HG03064 (cell line): ENCODE measurements around the gene RNF32.
"Not testable (repeated sequence)": the region's sequence is repeated elsewhere in the genome, so short reads cannot be mapped to it uniquely, and the experiment has no call there.

Experiments used
- ATAC-seq: cut with Tn5 transposase; IDR thresholded peaks from one replicate; pipeline ENCODE4 v1.9.1; 2021; ENCODE audit warnings: low read depth; ENCODE audit not compliant: unreplicated experiment

Gene RNF32

DNA sequence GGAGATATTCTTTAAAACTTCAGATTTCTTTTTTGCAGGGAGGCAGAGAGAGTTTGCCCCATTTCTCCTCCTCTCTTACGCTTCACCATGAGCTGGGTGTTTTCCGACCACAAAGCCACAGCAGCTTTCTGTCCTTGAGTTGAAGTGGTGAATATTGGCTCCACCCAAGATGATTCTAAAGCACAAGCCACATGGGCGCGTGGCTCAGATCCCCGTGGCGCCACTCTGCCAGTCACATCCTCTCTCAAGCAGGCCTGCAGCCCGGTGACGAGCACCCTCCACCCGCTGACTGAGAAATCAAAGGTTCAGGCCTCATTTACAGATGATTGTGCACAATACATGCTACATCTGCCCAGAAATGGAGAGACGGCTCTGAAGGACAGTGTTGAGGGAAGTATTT lies 27.6 kb upstream of the RNF32 start:
- no peak for ATAC-seq

DNA sequence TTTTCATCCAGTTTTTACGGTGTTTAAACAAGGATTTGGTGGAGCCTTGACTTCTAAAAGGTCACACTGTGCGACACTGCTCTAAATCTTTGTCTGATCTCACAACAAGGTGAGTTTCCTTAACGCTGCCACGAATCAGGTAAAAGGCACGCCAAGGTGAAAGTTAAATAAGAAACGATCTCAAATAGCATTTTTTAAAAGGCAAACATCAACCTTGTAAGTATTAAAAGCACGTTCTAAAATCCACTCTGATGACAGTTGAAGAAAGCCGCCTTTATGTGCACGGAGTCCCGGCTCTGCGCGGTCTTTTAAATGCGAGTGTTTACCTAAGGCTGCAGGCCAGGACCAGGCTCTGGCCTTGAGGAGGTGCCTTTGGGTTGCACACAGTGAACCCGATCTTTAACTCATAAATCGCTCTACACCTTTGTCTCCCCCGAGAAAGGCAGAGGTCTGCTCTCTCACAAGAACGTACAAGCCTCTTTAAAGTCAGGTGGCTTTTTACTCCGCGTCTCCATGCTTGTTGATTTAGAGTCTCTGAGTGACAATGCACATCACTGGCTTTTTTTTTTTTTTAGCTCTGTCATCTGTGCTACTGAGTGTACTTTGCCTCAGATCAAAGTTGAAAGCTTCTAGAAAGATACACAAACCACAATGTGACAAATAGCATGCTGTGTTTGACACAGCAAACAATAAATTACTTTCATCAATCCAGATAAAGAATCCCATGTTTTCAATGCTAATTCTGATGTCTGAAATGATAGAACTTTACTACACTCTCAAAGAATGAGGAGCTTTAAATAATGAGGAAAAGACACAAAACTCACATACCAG lies 25.9 kb upstream of the RNF32 start:
- no peak for ATAC-seq

DNA sequence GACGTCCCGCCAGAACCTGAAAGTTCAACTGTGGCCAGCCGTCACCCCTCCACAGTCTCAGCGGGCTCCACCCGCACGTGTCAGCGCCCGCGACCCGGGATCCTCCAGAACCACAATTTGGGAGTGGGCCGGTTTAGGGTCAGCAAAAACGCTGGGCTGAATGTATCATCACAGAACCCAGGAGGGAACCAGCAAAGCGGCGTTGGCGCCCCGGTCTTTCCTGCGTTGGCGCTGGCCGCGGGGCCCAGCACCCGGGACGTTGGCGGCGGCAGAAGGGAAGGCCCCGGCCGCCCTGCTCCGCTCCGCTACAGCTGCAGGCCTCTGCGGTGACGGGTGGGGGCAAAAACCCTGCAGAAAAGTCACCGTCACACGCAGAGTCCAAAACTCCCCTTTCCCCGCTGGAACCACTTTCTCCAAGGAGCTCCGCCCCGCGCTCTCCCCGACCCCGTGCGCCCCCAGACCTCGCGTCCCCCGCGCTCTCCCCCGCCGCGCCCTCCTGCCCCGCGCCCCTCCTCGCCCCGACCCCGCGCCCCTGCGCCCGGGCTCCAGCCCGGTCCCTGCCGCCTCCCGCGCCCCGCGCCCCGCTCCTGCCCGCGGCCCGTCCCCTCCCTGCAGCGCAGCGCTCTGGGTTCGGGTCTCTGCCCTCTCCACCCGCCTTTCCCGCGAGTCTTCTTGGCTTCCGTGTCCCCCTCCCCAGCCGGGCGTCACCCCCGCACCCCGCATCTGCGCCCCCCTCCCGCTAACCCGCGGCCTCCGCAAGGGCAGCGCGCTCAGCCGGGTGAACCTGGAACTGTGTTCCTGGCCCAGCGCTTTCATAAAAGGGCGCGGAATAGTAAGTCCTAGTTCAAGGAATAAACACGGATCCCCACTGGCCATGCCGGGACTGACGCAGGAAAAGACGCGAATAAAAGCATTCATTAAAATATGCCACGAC lies 24.0 kb upstream of the RNF32 start:
- no peak for ATAC-seq

DNA sequence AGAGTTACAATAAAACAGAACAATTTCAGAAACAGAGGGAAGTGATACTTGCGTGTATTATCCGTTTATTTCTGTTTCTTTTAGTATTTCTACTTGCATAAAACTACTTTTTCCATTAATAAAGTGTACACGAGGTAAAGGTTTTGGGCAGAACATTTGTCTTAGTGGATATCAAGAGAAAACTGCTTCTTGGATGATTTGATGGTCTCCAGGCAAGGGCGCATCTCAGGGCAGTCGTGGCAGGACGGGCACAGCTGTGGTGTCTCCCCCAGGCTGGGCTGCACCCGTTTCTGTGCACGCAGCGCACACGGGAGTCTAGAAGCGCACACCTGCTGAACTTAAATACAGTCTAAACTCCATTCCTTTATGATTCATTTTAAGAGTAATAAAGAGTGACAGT lies 23.4 kb upstream of the RNF32 start:
- ATAC-seq: no peak

DNA sequence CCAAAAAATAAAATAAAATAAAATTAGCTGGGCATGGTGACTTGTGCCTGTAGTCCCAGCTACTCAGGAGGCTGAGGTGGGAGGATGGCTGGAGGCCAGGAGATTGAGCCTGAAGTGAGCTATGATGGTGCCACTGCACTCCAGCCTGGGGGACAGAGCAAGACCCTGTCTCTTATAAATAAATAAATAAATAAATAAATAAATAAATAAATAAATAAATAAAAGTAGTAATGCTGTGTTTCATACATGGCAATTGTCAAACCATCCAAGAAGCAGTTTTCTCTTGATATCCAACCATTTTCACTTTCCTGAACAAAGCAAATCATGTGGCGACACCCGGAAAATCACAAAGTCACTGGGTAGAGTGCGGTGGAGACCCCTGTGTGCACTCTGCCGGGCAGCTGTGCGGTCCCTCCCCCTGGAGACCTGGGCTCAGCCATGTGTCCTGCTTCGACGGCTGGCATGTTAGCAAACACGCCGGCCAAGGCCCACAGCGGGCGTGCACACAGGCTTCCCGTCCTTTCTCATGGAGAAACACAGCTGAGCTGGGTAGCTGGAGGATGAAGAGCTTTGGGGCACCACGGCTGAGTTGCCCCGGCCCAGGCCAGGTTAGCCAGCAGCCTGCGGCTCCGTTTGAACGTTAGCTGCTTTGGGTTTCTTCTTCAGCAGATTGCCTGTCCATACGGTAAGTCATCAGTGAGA lies 22.3 kb upstream of the RNF32 start:
- no peak for ATAC-seq

DNA sequence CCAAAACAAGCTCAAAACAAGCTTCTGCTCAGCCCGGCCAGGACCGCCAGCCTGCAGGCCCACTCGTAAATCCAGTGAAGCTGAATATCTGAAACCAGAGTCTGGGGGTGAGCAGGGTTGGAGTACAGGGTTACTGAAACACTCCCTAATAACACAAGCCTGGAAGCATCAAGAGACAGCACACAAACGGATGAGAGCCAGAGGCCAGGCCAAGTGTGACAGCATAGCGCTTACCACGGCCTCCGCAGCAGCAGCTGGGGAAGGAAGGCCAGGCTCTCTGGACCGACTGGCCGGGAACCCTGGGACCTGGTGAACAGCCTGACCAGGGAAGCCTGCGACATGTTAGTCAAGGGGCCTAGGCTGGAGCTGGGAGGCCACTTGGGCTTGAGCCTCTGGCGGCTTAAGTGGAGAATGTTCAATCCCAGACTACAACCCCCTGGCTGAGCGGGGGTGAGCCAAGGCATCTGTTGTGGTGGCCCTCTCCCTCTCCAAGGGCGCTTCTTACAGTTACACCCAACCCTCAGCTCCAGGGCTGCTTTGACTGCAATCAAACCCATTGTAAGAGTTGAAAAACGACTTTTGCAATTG lies 21.7 kb upstream of the RNF32 start:
- no peak for ATAC-seq

DNA sequence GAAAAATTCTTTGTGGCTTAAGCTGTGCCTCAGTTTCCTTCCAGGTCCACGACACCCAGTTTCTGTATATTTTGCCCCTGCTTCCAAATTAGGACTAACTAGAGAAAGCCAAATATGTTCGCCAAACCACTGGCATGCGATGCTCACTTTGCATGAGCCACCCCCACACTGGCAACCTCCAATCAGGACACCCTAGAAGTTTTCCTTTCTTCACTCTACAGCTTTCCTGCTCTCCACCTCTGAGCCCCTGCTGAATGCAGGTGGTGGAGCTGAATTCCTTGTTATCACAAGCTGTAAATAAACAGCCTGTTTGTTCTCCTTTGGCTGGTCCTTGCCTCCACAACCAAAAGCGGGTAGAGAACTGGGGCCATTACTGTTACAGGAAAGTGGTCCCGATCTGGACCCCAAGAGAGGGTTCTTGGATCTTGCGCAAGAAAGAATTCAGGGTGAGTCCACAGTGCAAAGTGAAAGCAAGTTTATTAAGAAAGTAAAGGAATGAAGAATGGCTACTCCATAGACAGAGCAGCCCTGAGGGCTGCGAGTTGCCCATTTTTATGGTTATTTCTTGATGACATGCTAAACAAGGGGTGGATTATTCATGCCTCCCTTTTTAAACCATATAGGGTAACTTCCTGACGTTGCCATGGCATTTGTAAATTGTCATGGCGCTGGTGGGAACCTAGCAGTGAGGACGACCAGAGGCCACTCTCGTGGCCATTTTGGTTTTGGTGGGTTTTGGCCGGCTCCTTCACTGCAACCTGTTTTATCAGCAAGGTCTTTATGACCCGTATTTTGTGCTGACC lies 20.9 kb upstream of the RNF32 start:
- not testable (repeated sequence) for ATAC-seq

DNA sequence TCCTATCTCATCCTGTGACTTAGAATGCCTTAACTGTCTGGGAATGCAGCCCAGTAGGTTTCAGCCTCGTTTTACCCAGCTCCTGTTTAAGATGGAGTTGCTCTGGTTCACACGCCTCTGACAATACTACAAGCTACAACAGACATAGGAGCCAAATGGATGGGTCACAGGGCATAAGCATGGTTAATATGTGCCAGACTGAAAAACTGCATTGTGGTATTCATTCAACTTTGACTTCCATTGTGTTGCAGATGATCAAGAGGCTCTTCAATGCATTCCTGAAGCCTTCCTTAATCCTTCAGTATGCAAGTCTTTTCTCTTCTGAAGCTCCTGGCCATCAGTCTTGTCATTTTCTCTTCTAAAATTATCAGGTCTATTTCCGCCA lies 20.3 kb upstream of the RNF32 start:
- no peak for ATAC-seq

DNA sequence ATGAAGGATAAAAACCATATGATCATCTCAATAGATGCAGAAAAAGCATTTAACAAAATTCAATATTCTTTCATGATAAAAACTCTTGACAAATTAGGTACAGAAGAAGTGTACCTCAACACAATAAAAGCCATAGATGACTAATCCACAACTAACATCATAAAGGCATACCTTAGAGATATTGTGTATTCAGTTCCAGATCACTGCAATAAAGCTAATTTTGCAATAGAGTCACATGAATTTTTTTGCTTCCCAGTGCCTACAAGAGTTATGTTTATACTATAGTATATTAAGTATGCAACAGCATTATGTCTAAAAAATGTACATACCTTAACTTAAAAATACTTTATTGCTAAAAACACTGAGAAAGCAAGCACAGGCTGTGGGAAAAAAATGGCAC lies 18.9 kb upstream of the RNF32 start:
- no peak for ATAC-seq

DNA sequence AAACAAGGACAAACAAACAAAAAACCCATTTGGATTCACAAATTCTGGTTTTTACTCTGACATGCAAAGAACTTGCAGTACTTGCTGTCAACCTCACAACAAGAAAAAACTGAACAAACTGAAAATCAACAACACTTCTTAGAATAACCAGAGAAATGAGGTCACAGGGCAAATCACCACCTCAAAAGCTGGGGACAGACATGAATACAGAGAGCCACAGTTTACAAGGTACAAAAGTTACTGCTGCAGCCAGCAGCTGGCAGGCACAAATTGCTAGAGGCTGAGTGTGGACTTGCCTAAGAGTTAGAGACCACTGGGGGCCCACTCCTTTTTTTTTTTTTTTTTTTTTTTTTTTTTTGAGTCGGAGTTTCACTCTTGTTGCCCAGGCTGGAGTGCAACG lies 15.0 kb upstream of the RNF32 start:
- ATAC-seq: no peak

DNA sequence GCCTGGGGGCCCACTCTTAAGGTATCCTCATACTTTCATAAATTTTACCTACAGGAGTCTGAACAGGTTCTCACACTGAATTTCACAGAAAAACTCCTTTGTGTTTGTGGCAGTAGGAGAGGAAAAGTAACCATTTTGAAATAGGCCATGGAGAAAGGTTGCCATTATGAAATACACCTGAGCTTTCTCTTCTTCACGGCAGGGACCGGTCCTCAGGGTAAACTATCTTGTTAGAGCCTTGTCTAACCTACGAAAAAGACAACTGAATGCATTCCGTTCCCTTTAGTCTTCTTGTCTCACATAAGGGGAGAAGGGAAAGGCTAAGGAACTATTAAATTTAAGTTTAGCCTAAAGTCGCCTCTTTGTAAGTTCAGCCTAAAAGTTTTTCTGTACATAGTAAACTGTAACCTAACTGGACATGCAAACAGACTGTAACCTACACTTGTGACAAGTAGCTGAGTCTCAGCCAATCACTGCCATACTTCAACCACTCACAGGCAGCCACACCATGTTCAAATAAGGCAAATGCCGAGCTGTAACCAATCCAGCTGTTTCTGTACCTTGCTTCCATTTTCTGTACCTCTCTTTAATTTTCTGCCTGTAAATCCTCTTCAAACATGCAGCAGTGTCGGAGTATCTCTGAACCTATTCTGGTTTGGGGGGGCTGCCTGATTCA lies 14.2 kb upstream of the RNF32 start:
- ATAC-seq: no peak

DNA sequence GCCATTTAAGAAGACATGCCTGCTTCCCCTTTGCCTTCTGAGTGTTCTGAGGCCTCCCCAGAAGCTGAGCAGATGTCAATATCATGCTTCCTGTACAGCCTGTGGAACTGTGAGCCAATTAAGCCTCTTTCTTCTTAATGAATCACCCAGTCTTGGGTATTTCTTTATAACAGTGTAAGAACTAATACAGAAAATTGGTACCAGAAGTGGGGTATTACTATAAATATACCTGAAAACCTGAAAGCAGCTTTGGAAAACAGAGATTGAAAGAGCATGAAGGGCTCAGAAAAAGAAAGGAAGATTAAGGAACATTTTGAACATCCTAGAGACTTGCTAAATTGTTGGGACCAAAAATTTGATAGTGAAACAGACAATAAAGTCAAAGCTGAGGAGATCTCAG lies 12.0 kb upstream of the RNF32 start:
- no peak for ATAC-seq

DNA sequence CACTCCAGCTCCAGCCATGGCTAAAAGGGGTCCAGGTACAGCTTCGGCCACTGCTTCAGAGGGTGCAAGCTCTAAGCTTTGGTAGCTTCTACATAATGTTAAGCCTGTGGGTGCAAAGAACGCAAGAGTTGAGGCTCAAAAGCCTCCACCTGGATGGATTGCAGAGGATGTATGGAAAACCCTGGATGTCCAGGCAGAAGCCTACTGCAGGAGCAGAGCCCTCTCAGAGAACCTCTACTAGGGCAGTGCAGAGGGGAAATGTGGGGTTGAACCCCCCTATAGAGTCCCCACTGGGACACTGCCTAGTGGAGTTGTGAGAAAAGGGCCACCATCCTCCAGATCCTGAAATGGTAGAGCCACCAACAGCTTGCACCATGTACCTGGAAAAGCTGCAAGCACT lies 10.7 kb upstream of the RNF32 start:
- no peak for ATAC-seq

DNA sequence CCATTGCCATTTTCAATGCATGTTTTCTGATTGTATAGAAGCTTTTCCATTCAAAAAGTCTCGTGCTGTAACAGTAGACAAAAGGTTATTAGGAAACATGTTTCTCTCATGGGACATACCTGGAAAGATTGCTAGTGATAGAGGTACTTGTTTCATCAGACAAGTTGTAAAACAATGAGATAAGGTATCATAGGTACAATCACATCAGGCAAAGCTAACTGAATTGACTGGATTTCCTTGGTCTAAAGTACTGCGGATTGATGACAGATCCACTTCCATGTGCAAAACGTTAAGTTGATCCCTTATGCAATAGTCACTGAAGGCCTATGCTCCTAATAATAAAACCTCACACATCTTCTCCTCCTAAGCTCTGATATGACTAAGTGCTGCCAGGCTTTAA lies 6.5 kb upstream of the RNF32 start:
- ATAC-seq: no peak

DNA sequence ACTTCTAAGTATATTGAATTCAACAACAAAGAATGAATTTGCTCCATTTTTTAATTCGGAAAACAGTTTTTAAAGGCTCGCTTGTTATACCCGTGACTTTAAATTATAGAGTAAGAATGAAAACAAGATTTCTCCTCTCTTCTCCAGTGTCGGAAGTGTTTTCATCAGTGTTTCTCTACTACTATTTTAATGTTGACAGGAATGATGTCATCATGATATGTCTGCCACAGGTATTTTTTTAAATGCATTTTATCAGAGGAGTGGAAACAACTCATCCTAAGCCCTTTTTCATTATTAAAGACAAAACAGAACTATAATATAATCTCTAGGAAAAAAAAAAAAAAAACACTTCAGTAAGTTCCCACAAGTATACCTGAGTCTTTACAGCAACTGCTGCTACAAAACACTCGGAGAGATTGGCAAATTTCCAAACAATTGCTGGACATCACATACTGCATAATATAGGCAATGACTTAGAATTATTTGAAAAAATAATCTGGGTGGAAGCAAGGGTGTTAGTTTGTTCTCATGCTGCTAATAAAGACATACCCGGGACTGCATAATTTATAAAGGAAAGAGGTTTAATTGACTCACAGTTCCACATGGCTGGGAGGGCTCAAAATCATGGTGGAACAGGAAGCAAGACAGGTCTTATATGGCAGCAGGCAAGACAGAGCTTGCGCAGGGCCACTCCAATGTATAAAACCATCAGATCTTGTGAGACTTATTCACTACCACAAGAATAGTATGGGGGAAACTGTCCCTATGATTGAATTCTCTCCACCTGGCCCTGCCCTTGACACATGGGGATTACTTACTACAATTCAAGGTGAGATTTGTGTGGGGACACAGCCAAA lies 4.8 kb upstream of the RNF32 start:
- no peak for ATAC-seq

DNA sequence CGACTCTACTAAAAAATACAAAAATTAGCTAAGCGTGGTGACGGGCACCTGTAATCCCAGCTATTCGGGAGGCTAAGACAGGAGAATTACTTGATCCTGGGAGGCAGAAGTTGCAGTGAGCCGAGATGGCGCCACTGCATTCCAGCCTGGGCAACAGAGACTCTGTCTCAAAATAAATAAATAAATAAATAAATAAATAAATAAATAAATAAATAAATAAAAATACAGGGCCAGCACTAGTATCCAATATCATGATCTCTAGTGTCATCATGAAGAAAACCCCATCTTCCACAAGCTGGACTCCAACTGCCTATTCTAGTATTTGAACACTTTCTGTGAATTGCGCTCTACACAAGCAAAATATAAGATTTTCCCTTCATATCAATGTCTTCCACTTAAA lies 3.5 kb upstream of the RNF32 start:
- not testable (repeated sequence) for ATAC-seq

DNA sequence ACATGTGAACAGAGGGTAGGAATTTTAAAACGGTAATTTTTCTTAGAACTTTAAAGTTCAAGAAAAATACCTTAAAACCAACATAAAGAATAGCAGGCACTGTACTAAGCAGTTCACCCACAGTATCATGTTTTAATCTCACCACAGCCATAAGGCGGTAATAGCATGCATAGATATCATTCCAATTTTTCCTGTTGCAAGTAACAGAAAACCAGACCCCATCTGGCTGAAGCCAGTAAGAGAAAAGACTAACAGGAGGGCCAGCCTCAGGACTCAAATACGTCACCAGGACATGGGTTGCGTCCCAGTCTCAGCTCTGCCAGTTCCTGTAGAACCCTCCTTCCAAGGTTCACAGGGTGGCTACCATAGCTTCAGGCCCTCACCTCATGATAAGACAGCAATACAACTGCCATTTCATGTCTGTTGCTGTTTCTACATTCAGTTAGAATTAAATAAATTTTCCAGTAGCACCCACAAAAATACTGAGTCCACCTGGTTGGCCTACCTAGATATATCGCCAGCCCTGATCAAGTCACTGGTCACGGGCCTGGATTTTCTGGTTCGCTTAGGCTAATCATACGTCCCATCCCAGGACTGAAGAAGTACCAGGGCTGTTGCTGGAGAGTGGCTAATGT lies 2.0 kb upstream of the RNF32 start:
- ATAC-seq: no peak
